ENCODE measurements around the gene UXS1. TPM values are rescaled to one million over a fixed set of nuclear protein-coding genes. Genes with fewer than 3 reads are reported as not detected.
A peak's percentile ranks its signal among the peaks of the same experiment; 100 is the strongest.

The UXS1 gene
- total RNA-seq, 1 donor from 2014 or later, result 38.0 TPM

DNA sequence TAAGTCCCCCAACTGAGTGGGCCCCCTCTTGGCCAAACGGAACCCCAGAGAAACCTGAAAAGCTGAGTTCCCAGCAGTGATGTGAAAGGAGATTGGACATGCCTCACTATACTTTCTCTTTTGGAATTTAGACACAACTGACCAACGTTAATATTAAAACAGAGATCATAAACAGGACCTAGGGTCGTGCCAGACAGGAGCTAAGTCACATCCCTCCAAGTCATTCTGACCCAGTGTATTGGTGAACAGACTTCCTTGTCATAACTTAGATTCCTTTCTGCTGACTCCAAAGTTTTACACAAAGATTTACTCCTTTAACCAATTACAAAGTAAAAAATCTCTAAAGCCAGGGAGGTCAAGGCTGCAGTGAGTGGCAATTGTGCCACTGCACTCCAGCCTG, 46.9 kb downstream of the UXS1 start:
- no peak for TF ChIP-seq EZH2phosphoT487 (IDR thresholded peaks at IDR 0.05)
- TF ChIP-seq, protein P1, sequence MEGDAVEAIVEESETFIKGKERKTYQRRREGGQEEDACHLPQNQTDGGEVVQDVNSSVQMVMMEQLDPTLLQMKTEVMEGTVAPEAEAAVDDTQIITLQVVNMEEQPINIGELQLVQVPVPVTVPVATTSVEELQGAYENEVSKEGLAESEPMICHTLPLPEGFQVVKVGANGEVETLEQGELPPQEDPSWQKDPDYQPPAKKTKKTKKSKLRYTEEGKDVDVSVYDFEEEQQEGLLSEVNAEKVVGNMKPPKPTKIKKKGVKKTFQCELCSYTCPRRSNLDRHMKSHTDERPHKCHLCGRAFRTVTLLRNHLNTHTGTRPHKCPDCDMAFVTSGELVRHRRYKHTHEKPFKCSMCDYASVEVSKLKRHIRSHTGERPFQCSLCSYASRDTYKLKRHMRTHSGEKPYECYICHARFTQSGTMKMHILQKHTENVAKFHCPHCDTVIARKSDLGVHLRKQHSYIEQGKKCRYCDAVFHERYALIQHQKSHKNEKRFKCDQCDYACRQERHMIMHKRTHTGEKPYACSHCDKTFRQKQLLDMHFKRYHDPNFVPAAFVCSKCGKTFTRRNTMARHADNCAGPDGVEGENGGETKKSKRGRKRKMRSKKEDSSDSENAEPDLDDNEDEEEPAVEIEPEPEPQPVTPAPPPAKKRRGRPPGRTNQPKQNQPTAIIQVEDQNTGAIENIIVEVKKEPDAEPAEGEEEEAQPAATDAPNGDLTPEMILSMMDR (IDR thresholded peaks at IDR 0.05), result no peak
- TF ChIP-seq EZH2 (IDR thresholded peaks at IDR 0.05), result no peak
- no peaks in the 10 kb centered on the region for H3K27me3 ChIP-seq
- H3K27ac ChIP-seq, result no peak overlapping the region
- no peak overlapping the region for H3K4me3 ChIP-seq
- H3K27ac Mint-ChIP-seq, result no peak overlapping the region
- H4K20me1 ChIP-seq (ENCODE audit: low read depth), result no peaks in the 10 kb centered on the region
- H3K36me3 Mint-ChIP-seq, result peaks cover 65% of the 10 kb centered on the region
- H3K36me3 ChIP-seq, result no peaks in the 10 kb centered on the region
- DNase-seq (ENCODE audit: low spot score), result no peak
- H3F3A ChIP-seq (ENCODE audit: low read depth), result no peaks in the 10 kb centered on the region
- H3K4me2 ChIP-seq, result no peak overlapping the region
- H3K9me3 Mint-ChIP-seq, result peaks cover 4% of the 10 kb centered on the region
- no peak overlapping the region for H3K9ac ChIP-seq
- peaks cover 24% of the 10 kb centered on the region for H3K4me1 Mint-ChIP-seq
- H3K9me3 ChIP-seq (ENCODE audit: low read depth), result no peaks in the 10 kb centered on the region
- peaks cover 2% of the 10 kb centered on the region for H3K27me3 Mint-ChIP-seq (ENCODE audit: insufficient read depth, low read depth)
- H3K79me2 ChIP-seq (ENCODE audit: low read depth), result peaks cover 3% of the 10 kb centered on the region
- no peaks in the 10 kb centered on the region for H3K4me1 ChIP-seq
- H2AFZ ChIP-seq (replicated peaks), result no peak overlapping the region
- H3K4me3 Mint-ChIP-seq, result no peak overlapping the region

DNA sequence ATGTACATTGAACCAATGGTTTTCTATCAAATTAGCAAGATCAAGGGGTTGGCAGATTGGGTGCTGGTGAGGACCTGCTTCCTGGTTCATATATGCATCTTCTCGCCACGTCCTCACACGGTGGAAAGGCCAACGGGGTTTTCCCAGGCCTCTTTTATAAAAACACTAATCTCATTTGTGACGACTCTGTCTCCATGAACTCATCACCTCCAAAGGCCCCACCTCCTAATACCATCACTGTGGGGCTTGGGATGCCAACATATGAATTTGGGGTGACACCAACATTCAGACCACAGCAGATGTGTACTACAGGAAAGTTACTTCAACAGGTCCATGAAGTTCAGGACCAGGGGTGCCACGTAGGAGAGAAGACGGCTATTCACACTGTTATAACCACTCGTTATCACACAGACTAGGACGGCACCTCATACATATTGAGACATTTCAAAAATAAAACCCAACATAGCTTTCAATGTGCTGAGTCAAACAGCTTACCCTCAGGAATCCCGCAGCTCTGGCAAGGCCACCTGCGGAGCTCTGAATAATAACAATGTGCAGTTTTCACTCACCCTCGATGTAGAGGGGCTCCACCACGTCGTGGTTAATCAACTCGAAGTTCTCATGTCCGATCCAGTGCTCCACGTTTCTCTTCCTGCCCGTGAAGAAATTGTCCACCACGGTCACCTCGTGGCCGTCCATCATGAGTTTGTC, 49.3 kb downstream of the UXS1 start:
- Histone ChIP-seq H3K4me1 (peaks cover 3% of the 10 kb centered on the region), H3K36me3 (no peaks in the 10 kb centered on the region), H3K4me3 (no peak overlapping the region), H3K4me2 (no peak overlapping the region), H3K9me3 (ENCODE audit: low read depth) (no peaks in the 10 kb centered on the region), H3K79me2 (ENCODE audit: low read depth) (peaks cover 3% of the 10 kb centered on the region), H3K27me3 (no peaks in the 10 kb centered on the region), H2AFZ (replicated peaks) (no peak overlapping the region), H4K20me1 (ENCODE audit: low read depth) (no peaks in the 10 kb centered on the region), H3F3A (ENCODE audit: low read depth) (no peaks in the 10 kb centered on the region), H3K27ac (no peak overlapping the region), H3K9ac (no peak overlapping the region)
- TF ChIP-seq EZH2phosphoT487 (IDR thresholded peaks at IDR 0.05), result no peak
- TF ChIP-seq, protein P1 (IDR thresholded peaks at IDR 0.05), result no peak
- TF ChIP-seq EZH2 (IDR thresholded peaks at IDR 0.05), result no peak
- Mint-ChIP-seq H3K4me1 (peaks cover 26% of the 10 kb centered on the region), H3K4me3 (no peak overlapping the region), H3K9me3 (peaks cover 4% of the 10 kb centered on the region), H3K27me3 (ENCODE audit: insufficient read depth, low read depth) (peaks cover 2% of the 10 kb centered on the region), H3K36me3 (peaks cover 57% of the 10 kb centered on the region), H3K27ac (peak overlapping the region; percentile 9)
- DNase-seq (ENCODE audit: low spot score), result no peak

DNA sequence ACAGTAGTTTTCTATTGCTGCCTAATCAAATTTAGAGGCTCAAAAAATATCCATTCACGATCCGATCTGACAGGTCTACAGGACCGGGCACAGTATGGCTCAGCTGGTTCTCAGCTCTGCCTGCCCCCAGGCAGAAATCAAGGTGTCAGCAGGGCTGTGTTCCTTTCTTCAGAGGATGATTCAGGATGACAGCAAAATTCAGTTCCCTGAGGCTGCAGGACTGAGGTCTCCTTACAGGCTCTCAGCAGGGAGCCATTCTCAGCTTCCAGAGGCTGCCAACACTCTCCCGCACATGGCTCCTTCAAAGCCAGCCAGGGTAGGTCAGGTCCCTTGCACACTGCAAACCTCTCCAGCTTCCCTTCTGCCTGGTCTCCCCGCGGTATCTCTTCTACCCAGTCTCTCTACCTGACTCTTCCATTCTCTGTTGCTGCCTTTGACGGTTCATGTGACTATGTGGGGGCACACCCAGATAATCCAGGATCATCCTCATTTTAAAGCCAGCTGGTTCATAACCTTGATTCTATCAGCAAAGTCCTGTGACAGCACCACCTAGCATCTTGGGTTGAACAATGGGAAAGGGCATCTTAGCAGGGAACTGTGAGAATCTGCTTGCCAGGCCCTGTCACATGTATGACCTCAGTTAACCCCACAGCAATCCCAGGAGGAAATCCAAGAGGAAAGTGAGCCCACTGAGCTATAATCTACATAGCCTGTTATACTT, 50.4 kb downstream of the UXS1 start:
- H3F3A ChIP-seq (ENCODE audit: low read depth), result no peaks in the 10 kb centered on the region
- Mint-ChIP-seq H3K27me3 (ENCODE audit: insufficient read depth, low read depth) (no peaks in the 10 kb centered on the region), H3K4me1 (peaks cover 32% of the 10 kb centered on the region), H3K27ac (no peak overlapping the region), H3K9me3 (peaks cover 4% of the 10 kb centered on the region), H3K36me3 (peaks cover 48% of the 10 kb centered on the region), H3K4me3 (no peak overlapping the region)
- H2AFZ ChIP-seq (replicated peaks), result no peak overlapping the region
- peaks cover 3% of the 10 kb centered on the region for H3K4me1 ChIP-seq
- H3K36me3 ChIP-seq, result no peaks in the 10 kb centered on the region
- H3K4me3 ChIP-seq, result no peak overlapping the region
- H3K27me3 ChIP-seq, result no peaks in the 10 kb centered on the region
- no peak overlapping the region for H3K4me2 ChIP-seq
- H3K9ac ChIP-seq, result no peak overlapping the region
- TF ChIP-seq EZH2 (IDR thresholded peaks at IDR 0.05), result no peak
- no peak for TF ChIP-seq EZH2phosphoT487 (IDR thresholded peaks at IDR 0.05)
- TF ChIP-seq, protein P1 (IDR thresholded peaks at IDR 0.05), result no peak
- no peak for DNase-seq (ENCODE audit: low spot score)
- H4K20me1 ChIP-seq (ENCODE audit: low read depth), result no peaks in the 10 kb centered on the region
- H3K27ac ChIP-seq, result no peak overlapping the region
- H3K79me2 ChIP-seq (ENCODE audit: low read depth), result peaks cover 3% of the 10 kb centered on the region
- H3K9me3 ChIP-seq (ENCODE audit: low read depth), result no peaks in the 10 kb centered on the region

All from neural progenitor cell (in vitro differentiated cells).